ENCODE measurements around the gene NOTCH2.

GRCh38 chr1:119869995-119870394, 199.5 kb downstream of the NOTCH2 start:
- no peak for TF ChIP-seq CTCF (IDR thresholded peaks at IDR 0.05; ENCODE audit: low read depth, low read length, poor library complexity, severe bottlenecking)
- no peak for TF ChIP-seq EZH2phosphoT487 (IDR thresholded peaks at IDR 0.05; ENCODE audit: borderline replicate concordance, low read length)
